GM12892 (cell line): ENCODE results near the gene FIBCD1.

Source experiments
- POLR2A ChIP-seq: IDR thresholded peaks from 2 replicates; pipeline ENCODE4 v1.6.1; 2011; ENCODE audit warnings: low read depth, low read length, control low read depth
- POLR2AphosphoS5 ChIP-seq: IDR thresholded peaks from 2 replicates; pipeline ENCODE4 v1.6.1; 2011; ENCODE audit warnings: low read depth, low read length, control low read depth

DNA sequence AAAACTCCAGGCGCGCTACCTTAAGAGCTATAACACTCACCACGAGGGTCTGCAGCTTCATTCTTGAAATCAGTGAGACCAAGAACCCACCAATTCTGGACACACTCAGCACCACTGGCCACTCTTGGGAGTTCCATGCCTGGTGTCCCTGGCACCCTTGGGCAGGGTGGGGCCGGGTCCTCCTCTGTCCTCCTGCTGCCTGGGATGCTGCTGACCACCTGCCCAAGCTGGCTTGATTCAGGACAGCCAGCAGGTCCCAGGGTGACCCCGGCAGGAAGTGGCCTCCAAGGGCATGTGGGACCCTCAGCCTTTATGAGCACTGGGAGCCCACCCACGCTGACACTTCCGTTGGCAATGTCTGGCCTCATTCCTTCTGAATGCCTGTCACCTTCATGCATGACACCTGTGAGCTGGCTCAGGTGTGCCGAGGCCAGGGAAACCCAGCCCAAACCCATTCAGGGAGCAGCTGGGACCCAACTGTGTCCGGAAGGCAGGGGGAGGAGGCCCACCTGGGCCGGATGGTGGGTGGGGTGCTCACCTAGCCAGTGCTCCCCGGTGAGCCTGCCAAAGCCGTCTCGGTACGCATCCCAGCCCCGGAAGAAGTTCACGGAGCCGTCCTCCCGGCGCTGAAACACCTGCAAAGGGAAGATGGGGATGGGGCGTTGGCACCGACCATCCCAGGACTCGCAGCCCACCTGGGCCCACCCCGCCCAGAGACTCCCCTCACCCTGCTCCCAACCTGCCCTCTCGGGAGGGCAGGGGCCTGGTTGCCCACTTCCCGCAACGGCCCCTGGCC lies 27.6 kb downstream of the FIBCD1 start:
- TF ChIP-seq POLR2AphosphoS5: no peak
- TF ChIP-seq POLR2A: no peak
